Measurements from ENCODE around the gene GLI1. TPM values are rescaled to one million over a fixed set of nuclear protein-coding genes. Genes with fewer than 3 reads are reported as not detected.
A peak's percentile ranks its signal among the peaks of the same experiment; 100 is the strongest.

The GLI1 gene
- total RNA-seq, 4 donors from 2014 or later = 0.51 to 2.9 (median 2.0) TPM; not detected in 1

DNA sequence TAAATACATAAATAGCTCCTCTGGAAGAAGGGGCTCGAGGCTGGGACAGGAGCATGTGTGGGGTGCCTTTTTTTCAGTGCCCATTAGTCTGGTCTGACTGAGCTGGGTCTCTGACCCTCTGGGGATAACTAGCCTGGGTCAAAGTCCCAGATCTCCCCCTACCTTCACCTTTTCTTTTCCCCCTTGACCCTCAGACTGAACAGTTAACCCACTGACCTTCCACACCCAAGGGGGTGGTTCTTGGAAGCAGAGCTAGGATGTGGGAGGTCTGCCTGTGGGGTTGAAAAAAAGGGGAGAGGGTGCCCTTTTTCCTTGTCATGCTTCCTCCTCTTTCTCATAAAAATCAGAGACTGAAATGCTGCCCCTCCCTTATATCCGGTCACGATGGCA is 925 bp upstream of the GLI1 start:
- Histone ChIP-seq H3K4me1 (peaks cover 51% of the 10 kb centered on the region), H3K27ac (peak overlapping the region; percentile 27), H3K27me3 (no peaks in the 10 kb centered on the region), H3K4me3 (peak overlapping the region; percentile 75), H3K9me3 (no peaks in the 10 kb centered on the region), H3K36me3 (no peaks in the 10 kb centered on the region)
- TF ChIP-seq, protein P1, sequence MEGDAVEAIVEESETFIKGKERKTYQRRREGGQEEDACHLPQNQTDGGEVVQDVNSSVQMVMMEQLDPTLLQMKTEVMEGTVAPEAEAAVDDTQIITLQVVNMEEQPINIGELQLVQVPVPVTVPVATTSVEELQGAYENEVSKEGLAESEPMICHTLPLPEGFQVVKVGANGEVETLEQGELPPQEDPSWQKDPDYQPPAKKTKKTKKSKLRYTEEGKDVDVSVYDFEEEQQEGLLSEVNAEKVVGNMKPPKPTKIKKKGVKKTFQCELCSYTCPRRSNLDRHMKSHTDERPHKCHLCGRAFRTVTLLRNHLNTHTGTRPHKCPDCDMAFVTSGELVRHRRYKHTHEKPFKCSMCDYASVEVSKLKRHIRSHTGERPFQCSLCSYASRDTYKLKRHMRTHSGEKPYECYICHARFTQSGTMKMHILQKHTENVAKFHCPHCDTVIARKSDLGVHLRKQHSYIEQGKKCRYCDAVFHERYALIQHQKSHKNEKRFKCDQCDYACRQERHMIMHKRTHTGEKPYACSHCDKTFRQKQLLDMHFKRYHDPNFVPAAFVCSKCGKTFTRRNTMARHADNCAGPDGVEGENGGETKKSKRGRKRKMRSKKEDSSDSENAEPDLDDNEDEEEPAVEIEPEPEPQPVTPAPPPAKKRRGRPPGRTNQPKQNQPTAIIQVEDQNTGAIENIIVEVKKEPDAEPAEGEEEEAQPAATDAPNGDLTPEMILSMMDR (IDR thresholded peaks at IDR 0.05) = no peak
- no peak for TF ChIP-seq EP300 (IDR thresholded peaks at IDR 0.05)
- no peak for TF ChIP-seq POLR2AphosphoS5 (IDR thresholded peaks at IDR 0.05)
- TF ChIP-seq POLR2A (IDR thresholded peaks at IDR 0.05) = no peak
- no peak for DNase-seq (ENCODE audit: low spot score in 2 of 2)
- 25% methylated on average over 3 of the region's 3 CpGs for WGBS

DNA sequence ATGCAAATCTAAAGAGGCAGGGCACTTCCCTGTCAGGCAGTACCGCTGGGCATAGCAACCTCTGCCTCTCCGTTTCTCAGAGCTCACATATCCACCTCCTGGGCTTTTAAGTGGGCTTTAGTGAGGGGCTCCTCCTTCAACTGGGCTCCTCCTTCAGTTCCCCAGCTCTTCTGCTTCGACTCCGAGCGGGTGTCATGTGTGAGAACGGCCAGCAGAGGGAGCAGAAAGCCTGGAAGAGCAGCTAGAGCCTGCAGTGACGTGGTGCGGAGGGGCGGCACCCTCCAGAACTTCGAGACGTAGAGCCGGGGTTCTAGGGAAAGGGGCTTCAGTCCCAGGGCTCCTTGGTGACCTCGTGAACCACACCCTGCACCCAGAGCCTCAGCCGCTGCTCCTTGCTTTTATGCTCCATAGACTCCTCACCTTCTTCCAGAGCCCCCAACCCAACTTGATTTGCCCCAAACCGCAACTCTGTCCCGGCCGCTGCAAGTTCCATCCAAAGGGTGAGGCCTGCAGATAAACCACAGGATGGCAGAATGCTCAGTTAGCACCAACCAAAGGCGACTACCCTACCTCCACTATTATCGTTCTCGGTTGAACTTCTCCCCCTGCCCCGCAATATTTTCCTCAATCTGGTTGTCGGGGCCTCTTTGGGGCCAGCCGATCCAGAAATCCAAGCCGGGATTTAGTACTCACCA is 383 bp upstream of the GLI1 start:
- WGBS = 0% methylated on average over 12 of the region's 24 CpGs
- no peaks in the 10 kb centered on the region for H3K27me3 ChIP-seq
- TF ChIP-seq POLR2AphosphoS5 (IDR thresholded peaks at IDR 0.05) = no peak
- TF ChIP-seq, protein P1 (IDR thresholded peaks at IDR 0.05) = peak; percentile 96 to 98
- peak; percentile 96 for DNase-seq (ENCODE audit: low spot score in 2 of 2)
- no peaks in the 10 kb centered on the region for H3K36me3 ChIP-seq
- no peaks in the 10 kb centered on the region for H3K9me3 ChIP-seq
- H3K4me1 ChIP-seq = peaks cover 51% of the 10 kb centered on the region
- H3K4me3 ChIP-seq = peak overlapping the region; percentile 75
- peak overlapping the region; percentile 28 for H3K27ac ChIP-seq

DNA sequence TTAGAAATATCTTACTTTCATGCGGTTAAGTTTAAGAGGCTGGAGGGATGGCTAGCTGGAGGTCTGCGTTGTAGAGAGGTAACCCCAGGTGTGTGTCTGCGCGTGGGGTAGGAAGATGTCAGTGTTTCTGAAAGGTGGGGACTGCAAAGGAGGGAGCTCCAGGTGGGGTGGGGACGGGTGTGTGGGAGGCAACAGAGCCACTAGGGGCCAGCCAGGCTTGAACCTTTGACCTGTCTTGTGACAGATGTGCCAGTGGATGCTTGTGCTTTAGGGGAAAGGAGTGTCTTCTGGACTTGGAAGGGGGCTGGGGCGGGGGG is 841 bp downstream of the GLI1 start:
- H3K4me3 ChIP-seq = peak overlapping the region; percentile 75
- TF ChIP-seq EP300 (IDR thresholded peaks at IDR 0.05) (no peak), POLR2AphosphoS5 (IDR thresholded peaks at IDR 0.05) (no peak), POLR2A (IDR thresholded peaks at IDR 0.05) (no peak)
- TF ChIP-seq, protein P1 (IDR thresholded peaks at IDR 0.05) = no peak
- no peak overlapping the region for H3K27ac ChIP-seq
- H3K4me1 ChIP-seq = peaks cover 51% of the 10 kb centered on the region
- no peaks in the 10 kb centered on the region for H3K36me3 ChIP-seq
- WGBS = 2% methylated on average over 5 of the region's 6 CpGs
- no peak for DNase-seq (ENCODE audit: low spot score in 2 of 2)
- H3K27me3 ChIP-seq = no peaks in the 10 kb centered on the region
- no peaks in the 10 kb centered on the region for H3K9me3 ChIP-seq

DNA sequence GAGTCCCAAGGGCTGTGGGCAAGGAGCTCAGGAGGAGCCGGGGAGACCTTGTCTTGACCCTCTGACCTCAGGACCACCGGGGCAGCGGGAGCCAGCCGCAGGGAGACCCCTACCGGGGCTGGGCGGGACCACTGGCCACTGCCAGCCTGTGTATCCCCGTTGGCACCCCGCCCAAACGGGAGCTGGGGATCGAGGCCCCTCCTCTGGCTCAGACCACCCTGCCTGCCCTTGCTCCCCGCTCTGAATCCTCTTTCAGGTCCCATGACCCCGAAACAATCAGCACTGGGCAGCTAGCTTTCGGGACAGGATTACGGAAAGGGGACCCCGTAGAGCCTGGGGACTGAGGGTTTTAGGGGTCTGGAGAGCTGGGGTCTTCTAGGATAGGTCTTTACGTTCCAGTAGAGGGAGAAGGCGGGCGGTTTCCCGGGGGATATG is 1.3 kb downstream of the GLI1 start:
- H3K36me3 ChIP-seq = no peaks in the 10 kb centered on the region
- 5% methylated on average over 10 of the region's 19 CpGs for WGBS
- H3K4me1 ChIP-seq = peaks cover 47% of the 10 kb centered on the region
- H3K27me3 ChIP-seq = no peaks in the 10 kb centered on the region
- no peak for TF ChIP-seq POLR2AphosphoS5 (IDR thresholded peaks at IDR 0.05)
- no peak for TF ChIP-seq EP300 (IDR thresholded peaks at IDR 0.05)
- no peak for TF ChIP-seq POLR2A (IDR thresholded peaks at IDR 0.05)
- TF ChIP-seq, protein P1 (IDR thresholded peaks at IDR 0.05) = no peak
- DNase-seq (ENCODE audit: low spot score in 2 of 2) = no peak
- H3K4me3 ChIP-seq = peak overlapping the region; percentile 75
- peak overlapping the region; percentile 2 for H3K27ac ChIP-seq
- no peaks in the 10 kb centered on the region for H3K9me3 ChIP-seq

DNA sequence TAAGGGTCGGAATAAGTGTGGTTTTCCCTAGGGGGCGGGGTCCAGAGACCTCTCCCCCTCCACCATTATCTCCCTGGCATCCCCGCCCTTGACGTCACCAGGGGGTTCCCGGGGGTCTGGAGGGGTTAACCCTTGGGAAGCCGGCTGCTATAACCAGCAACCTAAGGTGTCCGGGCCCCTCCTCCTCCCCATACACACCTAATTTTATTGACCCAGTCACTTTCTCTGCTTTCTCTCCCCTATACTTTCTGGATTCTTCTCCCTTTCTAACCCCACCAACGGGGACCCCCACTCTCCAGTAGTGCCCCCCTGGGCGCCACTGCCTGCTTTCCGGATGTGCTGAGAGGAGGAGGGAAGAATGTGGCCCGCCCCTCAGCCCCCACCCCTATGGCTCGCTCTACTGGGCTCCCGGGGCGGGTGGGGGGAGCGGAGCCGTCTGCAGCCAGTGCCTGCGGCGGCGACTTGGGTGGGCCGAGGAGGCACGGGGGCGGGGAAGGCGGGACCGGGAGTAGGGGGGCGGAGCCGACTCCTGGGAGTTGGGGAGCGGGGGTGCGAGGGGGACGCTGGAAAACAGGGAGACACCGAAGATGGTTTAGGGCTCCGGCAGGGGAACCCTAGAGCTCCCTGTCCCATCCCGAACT is 1.8 kb downstream of the GLI1 start:
- WGBS = 3% methylated on average over 27 of the region's 32 CpGs

More for the DNA sequence above, 1.8 kb downstream of the GLI1 start:
- H3K27me3 ChIP-seq = no peaks in the 10 kb centered on the region
- no peak for TF ChIP-seq EP300 (IDR thresholded peaks at IDR 0.05)
- no peak for TF ChIP-seq POLR2A (IDR thresholded peaks at IDR 0.05)
- TF ChIP-seq, protein P1 (IDR thresholded peaks at IDR 0.05) = no peak
- no peak for TF ChIP-seq POLR2AphosphoS5 (IDR thresholded peaks at IDR 0.05)
- no peaks in the 10 kb centered on the region for H3K9me3 ChIP-seq
- peaks cover 45% of the 10 kb centered on the region for H3K4me1 ChIP-seq
- peak overlapping the region; percentile 70 for H3K27ac ChIP-seq
- H3K4me3 ChIP-seq = peak overlapping the region; percentile 75
- peak in 1 of 2 donors; percentile 85 for DNase-seq (ENCODE audit: low spot score in 2 of 2)
- H3K36me3 ChIP-seq = no peaks in the 10 kb centered on the region
